Activated naive CD4-positive, alpha-beta T cell treated with anti-CD3 and anti-CD28 coated beads, Interleukin-2, amount 10 ng/mL, durations not matched to agents 7 days and 5 days (primary cell): ENCODE data around the gene BTBD9.

Experiments used
- CTCF ChIA-PET: fragments of 350-600 bp; sonication (Branson Sonifier 250); formaldehyde crosslinking; loops from one replicate; lab custom pipeline; 2021; ENCODE audit warnings: antibody characterized with exemption; lab: Charles Lee
- DNase-seq: peaks from one replicate; pipeline ENCODE4 v3.0.0-alpha.2; 2020
- H3K27ac Mint-ChIP-seq: one replicate; pipeline ENCODE4 v1.8.0; 2021; ENCODE audit warnings: mild to moderate bottlenecking, moderate library complexity, mixed read lengths
- H3K27me3 Mint-ChIP-seq: one replicate; pipeline ENCODE4 v1.8.0; 2021; ENCODE audit warnings: mild to moderate bottlenecking, mixed read lengths
- H3K36me3 Mint-ChIP-seq: one replicate; pipeline ENCODE4 v1.8.0; 2021; ENCODE audit warnings: mixed read lengths
- H3K4me1 Mint-ChIP-seq: one replicate; pipeline ENCODE4 v1.8.0; 2021; ENCODE audit warnings: mixed read lengths
- H3K4me3 Mint-ChIP-seq: one replicate; pipeline ENCODE4 v1.8.0; 2021; ENCODE audit warnings: mild to moderate bottlenecking, moderate library complexity, mixed read lengths
- H3K9me3 Mint-ChIP-seq: one replicate; pipeline ENCODE4 v1.8.0; 2021; ENCODE audit warnings: mixed read lengths

Gene BTBD9

DNA sequence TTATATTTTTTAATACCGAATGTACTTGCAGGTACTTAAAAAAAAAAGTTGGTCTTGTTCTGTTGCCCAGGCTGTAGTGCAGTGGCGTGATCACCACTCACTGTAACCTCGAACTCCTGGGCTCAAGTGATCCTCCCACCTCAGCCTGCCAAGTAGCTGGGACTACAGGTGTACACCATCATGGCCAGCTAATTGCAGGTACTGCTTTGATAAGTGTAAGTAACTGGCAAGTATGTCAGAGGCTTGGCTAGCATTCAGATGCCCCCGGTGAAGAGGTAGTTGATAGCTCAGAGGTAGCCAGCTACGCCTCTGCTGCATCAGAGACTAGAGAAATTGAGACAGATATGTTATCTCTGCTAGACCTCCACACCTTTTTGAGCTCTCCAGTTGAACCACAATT is 40.5 kb downstream of the BTBD9 start:
- no peak overlapping the region for H3K4me3 Mint-ChIP-seq
- DNase-seq, result no peak
- H3K27me3 Mint-ChIP-seq, result no peaks in the 10 kb centered on the region
- no peaks in the 10 kb centered on the region for H3K4me1 Mint-ChIP-seq
- peaks cover 2% of the 10 kb centered on the region for H3K36me3 Mint-ChIP-seq
- CTCF ChIA-PET, result no interaction called here
- H3K27ac Mint-ChIP-seq, result no peak overlapping the region
- no peaks in the 10 kb centered on the region for H3K9me3 Mint-ChIP-seq

DNA sequence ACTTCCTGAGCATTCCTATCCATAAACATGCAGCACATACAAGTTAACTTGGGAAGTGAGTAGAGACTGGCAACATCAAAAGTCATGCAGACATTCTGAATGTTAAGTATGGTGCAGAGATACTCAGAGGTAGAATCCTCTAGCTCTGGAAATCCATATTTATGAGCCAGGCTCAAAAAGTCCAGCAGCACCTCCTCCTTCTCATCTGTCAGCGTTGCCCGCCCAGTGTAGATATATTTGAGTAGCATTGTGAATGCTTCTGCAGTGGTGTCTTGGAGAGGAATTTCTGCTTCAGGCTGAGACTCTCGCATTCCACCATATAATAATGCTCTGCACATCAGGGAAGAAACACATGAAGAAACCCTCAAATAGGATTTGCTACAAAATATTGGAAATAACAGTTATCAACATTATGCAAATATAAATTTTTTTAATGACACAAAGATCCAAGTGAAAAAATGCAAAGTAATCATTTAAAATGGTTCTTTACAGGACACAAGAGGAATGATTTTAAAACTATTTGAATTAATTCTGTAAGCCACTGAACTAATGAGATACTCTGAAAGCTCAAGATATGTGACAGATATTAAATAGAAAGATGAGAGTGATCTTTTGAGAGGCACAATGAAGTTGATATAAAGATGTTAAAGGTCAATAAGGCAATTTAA is 45.6 kb downstream of the BTBD9 start:
- no peak for DNase-seq
- H3K36me3 Mint-ChIP-seq, result peaks cover 12% of the 10 kb centered on the region
- H3K4me3 Mint-ChIP-seq, result no peak overlapping the region
- no peaks in the 10 kb centered on the region for H3K27me3 Mint-ChIP-seq
- CTCF ChIA-PET, result interaction anchor here (1.2 kb wide), 1 partner anchor 9 kb away, joined by 3 read pairs; no protein-coding TSS in a partner anchor
- H3K9me3 Mint-ChIP-seq, result no peaks in the 10 kb centered on the region
- H3K27ac Mint-ChIP-seq, result no peak overlapping the region
- H3K4me1 Mint-ChIP-seq, result no peaks in the 10 kb centered on the region

- Mint-ChIP-seq H3K27me3 (no peaks in the 10 kb centered on the region), H3K9me3 (no peaks in the 10 kb centered on the region), H3K36me3 (peaks cover 12% of the 10 kb centered on the region), H3K4me1 (no peaks in the 10 kb centered on the region), H3K27ac (no peak overlapping the region), H3K4me3 (no peak overlapping the region)
- no peak for DNase-seq
- CTCF ChIA-PET, result no interaction called here
Measured at GRCh38 chr6:38593409-38593808, 46.3 kb downstream of the BTBD9 start.

GRCh38 chr6:38591439-38591838 is 48.3 kb downstream of the BTBD9 start:
- Mint-ChIP-seq H3K36me3 (peaks cover 12% of the 10 kb centered on the region), H3K4me1 (no peaks in the 10 kb centered on the region), H3K27me3 (no peaks in the 10 kb centered on the region), H3K27ac (no peak overlapping the region), H3K9me3 (no peaks in the 10 kb centered on the region), H3K4me3 (no peak overlapping the region)
- no peak for DNase-seq
- CTCF ChIA-PET, result no interaction called here

DNA sequence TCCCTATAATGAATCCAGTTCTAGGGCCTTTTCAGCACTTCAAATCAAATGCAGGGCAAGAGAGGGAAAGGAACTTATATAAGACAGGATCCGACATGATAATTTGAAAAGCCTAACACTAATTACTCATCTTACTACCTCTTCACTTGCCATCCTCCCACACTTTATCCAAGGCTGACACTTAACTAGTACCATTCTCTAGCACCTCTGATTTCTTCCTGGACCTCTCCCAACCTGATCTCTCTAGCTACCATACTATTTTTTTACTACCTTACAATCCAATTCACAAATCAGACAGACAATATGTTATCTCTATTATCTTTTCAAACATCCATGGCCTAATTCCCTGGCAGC is 50.4 kb downstream of the BTBD9 start:
- no peak for DNase-seq
- peaks cover 12% of the 10 kb centered on the region for H3K36me3 Mint-ChIP-seq
- CTCF ChIA-PET, result no interaction called here
- H3K9me3 Mint-ChIP-seq, result no peaks in the 10 kb centered on the region
- H3K27ac Mint-ChIP-seq, result no peak overlapping the region
- H3K27me3 Mint-ChIP-seq, result no peaks in the 10 kb centered on the region
- H3K4me1 Mint-ChIP-seq, result no peaks in the 10 kb centered on the region
- no peak overlapping the region for H3K4me3 Mint-ChIP-seq

DNA sequence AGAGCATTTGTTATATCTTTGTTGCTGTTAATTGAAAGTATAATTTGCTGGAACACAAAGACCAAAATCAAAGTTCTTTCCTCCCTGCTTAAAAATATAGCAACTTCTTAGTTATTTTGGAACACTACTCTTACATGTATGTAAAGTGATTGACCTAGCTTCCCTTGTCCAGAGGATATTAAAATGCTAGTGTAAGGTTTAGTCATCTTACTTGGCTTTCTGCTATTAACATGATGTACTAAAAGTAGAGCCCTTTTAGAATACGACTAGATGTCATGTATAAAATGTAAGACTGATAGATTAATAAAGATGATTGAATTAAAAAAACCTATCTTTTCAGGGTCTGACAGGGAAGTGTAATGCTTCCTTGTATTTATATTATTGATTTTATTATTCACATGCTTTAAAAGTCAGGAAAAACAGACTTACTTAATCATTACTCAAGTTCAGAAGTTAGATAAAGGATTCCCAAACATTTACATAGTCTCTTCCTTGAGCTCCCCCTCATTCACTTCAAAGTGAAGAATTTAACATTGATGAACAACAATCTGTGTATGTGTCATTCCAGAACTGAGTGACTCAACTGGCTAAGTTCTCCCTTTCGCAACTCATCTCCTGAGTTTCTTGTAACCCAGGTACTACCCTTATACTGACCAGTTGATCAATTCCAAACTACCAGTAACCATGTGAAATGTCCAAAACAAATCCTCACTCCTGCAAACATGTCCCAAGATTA is 50.9 kb downstream of the BTBD9 start:
- H3K27ac Mint-ChIP-seq, result no peak overlapping the region
- H3K27me3 Mint-ChIP-seq, result no peaks in the 10 kb centered on the region
- peaks cover 12% of the 10 kb centered on the region for H3K36me3 Mint-ChIP-seq
- no peaks in the 10 kb centered on the region for H3K9me3 Mint-ChIP-seq
- H3K4me3 Mint-ChIP-seq, result no peak overlapping the region
- no peaks in the 10 kb centered on the region for H3K4me1 Mint-ChIP-seq
- DNase-seq, result no peak
- CTCF ChIA-PET, result no interaction called here

DNA sequence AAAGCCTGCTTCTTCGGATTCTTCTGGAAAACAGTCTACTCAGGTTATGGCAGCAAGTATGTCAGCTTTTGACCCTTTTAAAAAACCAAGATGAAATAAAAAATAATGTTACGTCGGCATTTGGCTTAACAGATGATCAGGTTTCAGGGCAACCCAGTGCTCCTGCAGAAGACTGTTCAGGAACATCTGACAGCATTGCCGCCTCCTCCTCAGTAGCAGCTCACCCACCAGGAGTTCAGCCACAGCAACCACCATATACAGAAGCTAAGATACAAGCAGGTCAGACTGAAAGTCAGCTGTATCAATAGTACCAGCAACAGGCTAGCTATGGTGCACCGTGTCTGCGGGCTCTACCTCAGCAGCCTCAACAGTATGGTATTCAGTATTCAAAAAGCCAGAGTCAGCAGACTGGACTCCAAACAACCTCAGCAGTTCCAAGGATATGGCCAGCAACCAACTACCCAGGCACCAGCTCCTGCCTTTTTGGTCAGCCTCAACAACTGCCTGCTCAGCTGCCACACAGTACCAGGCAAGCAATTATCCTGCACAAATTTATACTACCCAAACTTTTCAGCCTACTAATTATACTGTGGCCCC is 51.9 kb downstream of the BTBD9 start:
- Mint-ChIP-seq H3K27ac (no peak overlapping the region), H3K27me3 (no peaks in the 10 kb centered on the region)

GRCh38 chr6:38586992-38587391 is 52.7 kb downstream of the BTBD9 start:
- CTCF ChIA-PET, result no interaction called here
- Mint-ChIP-seq H3K27me3 (no peaks in the 10 kb centered on the region), H3K36me3 (peaks cover 2% of the 10 kb centered on the region), H3K4me3 (no peak overlapping the region), H3K4me1 (no peaks in the 10 kb centered on the region), H3K27ac (no peak overlapping the region), H3K9me3 (no peaks in the 10 kb centered on the region)
- no peak for DNase-seq

More for the DNA sequence above, 51.9 kb downstream of the BTBD9 start:
- Mint-ChIP-seq H3K4me3 (no peak overlapping the region), H3K4me1 (no peaks in the 10 kb centered on the region), H3K36me3 (peaks cover 6% of the 10 kb centered on the region), H3K9me3 (no peaks in the 10 kb centered on the region)
- CTCF ChIA-PET, result no interaction called here
- DNase-seq, result no peak

DNA sequence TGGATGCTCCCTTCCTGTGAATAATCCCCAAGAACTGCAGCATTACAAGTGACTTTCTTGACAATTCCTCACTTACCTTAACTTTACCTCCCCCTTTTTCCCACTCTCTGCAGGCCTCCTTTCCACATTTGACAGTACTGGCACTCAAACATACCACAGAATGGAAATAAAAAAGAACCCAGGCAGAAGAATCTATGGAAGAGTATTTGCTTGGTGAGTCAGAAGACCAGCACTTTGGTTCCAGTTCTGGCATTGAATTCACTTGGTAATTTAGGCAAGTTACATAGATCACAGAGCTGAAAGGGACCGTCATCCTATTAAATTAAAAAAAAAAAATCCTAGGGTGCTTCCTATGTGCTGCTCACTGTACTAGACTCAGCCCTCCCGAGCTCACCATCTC is 55.0 kb downstream of the BTBD9 start:
- CTCF ChIA-PET, result no interaction called here
- no peaks in the 10 kb centered on the region for H3K27me3 Mint-ChIP-seq
- H3K4me1 Mint-ChIP-seq, result no peaks in the 10 kb centered on the region
- H3K9me3 Mint-ChIP-seq, result no peaks in the 10 kb centered on the region
- H3K36me3 Mint-ChIP-seq, result peaks cover 4% of the 10 kb centered on the region
- DNase-seq, result no peak
- no peak overlapping the region for H3K27ac Mint-ChIP-seq
- no peak overlapping the region for H3K4me3 Mint-ChIP-seq

GRCh38 chr6:38583523-38583922 is 56.2 kb downstream of the BTBD9 start:
- Mint-ChIP-seq H3K9me3 (no peaks in the 10 kb centered on the region), H3K27ac (no peak overlapping the region), H3K4me1 (peaks cover 2% of the 10 kb centered on the region), H3K4me3 (no peak overlapping the region), H3K27me3 (no peaks in the 10 kb centered on the region), H3K36me3 (peaks cover 4% of the 10 kb centered on the region)
- CTCF ChIA-PET, result interaction anchor here (2.0 kb wide), 1 partner anchor 12 kb away, joined by 8 read pairs; no protein-coding TSS in a partner anchor
- DNase-seq, result no peak

GRCh38 chr6:38580030-38580429 is 59.7 kb downstream of the BTBD9 start:
- H3K4me1 Mint-ChIP-seq, result peaks cover 2% of the 10 kb centered on the region
- H3K36me3 Mint-ChIP-seq, result peaks cover 10% of the 10 kb centered on the region
- H3K27ac Mint-ChIP-seq, result no peak overlapping the region
- no peaks in the 10 kb centered on the region for H3K27me3 Mint-ChIP-seq
- no peak for DNase-seq
- no peaks in the 10 kb centered on the region for H3K9me3 Mint-ChIP-seq
- CTCF ChIA-PET, result no interaction called here
- no peak overlapping the region for H3K4me3 Mint-ChIP-seq

- Mint-ChIP-seq H3K27me3 (no peaks in the 10 kb centered on the region), H3K4me3 (no peak overlapping the region), H3K9me3 (no peaks in the 10 kb centered on the region), H3K4me1 (peaks cover 2% of the 10 kb centered on the region), H3K27ac (no peak overlapping the region), H3K36me3 (peaks cover 13% of the 10 kb centered on the region)
- CTCF ChIA-PET, result no interaction called here
- no peak for DNase-seq
Measured at GRCh38 chr6:38579010-38579628, 60.6 kb downstream of the BTBD9 start.

DNA sequence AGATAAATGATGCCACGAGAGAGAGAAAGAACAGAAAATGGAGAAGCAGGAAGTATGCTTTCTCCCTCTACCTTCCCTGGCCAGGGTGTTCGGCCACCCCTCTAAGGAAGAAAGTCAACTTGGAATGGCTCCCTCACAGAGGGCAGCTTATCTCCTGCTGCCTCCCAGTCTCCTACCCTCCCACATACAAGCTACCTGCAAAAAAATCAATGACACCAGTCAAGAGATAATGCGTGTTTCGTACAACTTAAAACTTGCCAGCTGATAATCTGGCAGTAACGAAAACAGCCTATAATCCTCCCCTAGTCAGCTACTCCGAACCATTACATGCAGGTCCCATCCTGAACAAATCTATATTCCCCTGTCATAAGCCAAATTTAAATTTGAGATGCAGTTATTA is 61.7 kb downstream of the BTBD9 start:
- Mint-ChIP-seq H3K4me3 (no peak overlapping the region), H3K4me1 (peaks cover 6% of the 10 kb centered on the region), H3K36me3 (peaks cover 18% of the 10 kb centered on the region), H3K9me3 (no peaks in the 10 kb centered on the region), H3K27ac (no peak overlapping the region), H3K27me3 (no peaks in the 10 kb centered on the region)
- DNase-seq, result no peak
- CTCF ChIA-PET, result no interaction called here

DNA sequence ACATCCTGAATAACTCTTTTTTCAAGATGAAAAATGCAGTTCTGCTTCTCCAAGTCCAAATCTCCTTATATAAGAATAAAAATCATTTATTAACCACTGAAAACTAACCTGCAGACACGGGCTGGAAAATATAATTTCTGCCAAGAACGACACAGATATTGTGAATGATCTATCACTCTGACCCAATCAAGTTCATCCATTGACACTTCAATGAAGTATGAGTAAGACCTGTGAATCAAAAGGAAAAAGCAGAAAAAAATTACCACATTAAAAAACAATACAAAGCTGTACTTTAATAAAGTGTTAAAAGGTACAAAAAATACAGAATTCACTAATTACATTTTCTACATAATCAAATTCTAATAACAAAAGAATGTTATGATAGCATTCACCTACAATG is 62.2 kb downstream of the BTBD9 start:
- CTCF ChIA-PET, result no interaction called here
- H3K27me3 Mint-ChIP-seq, result no peaks in the 10 kb centered on the region
- H3K4me1 Mint-ChIP-seq, result peaks cover 6% of the 10 kb centered on the region
- H3K27ac Mint-ChIP-seq, result no peak overlapping the region
- no peak overlapping the region for H3K4me3 Mint-ChIP-seq
- DNase-seq, result no peak
- peaks cover 18% of the 10 kb centered on the region for H3K36me3 Mint-ChIP-seq
- H3K9me3 Mint-ChIP-seq, result no peaks in the 10 kb centered on the region
